H1 (cell line): Measurements from ENCODE around the gene ISG20L2. TPM values are rescaled to one million over a fixed set of nuclear protein-coding genes. Genes with fewer than 3 reads are reported as not detected.

Source experiments
- CTCF ChIA-PET: fragments of 300-600 bp; sonication (Branson Sonifier 250); formaldehyde crosslinking; loops from one replicate; lab custom pipeline; 2021; ENCODE audit not compliant: partially characterized antibody; lab: Charles Lee
- POLR2A ChIA-PET: fragments of 300-600 bp; sonication (Branson Sonifier 250); formaldehyde crosslinking; loops from one replicate; lab custom pipeline; 2021; ENCODE audit warnings: inconsistent platforms; ENCODE audit not compliant: partially characterized antibody; lab: Charles Lee
- DNase-seq, 2 experiments: peaks; one replicate each; pipeline versions ENCODE4 v3.0.0 to v3.0.0-alpha.2; 2010 to 2022; ENCODE audit warnings: low spot score in 2 of 2, low read depth in 1 of 2, mixed read lengths in 1 of 2
- FAIRE-seq: peaks from 2 replicates; lab custom pipeline; 2011; peaks lifted over from hg19 to GRCh38; lab: Jason Lieb, UNC
- H2AFZ ChIP-seq: 2 replicates; pipeline ENCODE4 v1.8.1; 2012; ENCODE audit warnings: low read length, inconsistent platforms
- H2AK5ac ChIP-seq: 2 replicates; pipeline ENCODE4 v1.6.1; 2013; ENCODE audit warnings: low read depth, low read length
- H2BK120ac ChIP-seq: replicated peaks from 2 replicates; pipeline ENCODE3; 2013; ENCODE audit warnings: low read depth, low read length, inconsistent platforms
- H2BK12ac ChIP-seq: 2 replicates; pipeline ENCODE4 v1.6.1; 2013; ENCODE audit warnings: low read depth, low read length
- H2BK15ac ChIP-seq: 2 replicates; pipeline ENCODE4 v1.6.1; 2013; ENCODE audit warnings: low read length
- H2BK20ac ChIP-seq: 2 replicates; pipeline ENCODE4 v1.6.1; 2013; ENCODE audit warnings: low read length
- H2BK5ac ChIP-seq: 2 replicates; pipeline ENCODE4 v1.6.1; 2013; ENCODE audit warnings: low read depth, low read length
- H3K14ac ChIP-seq: 2 replicates; pipeline ENCODE4 v1.6.1; 2013; ENCODE audit warnings: inconsistent platforms; ENCODE audit not compliant: insufficient read length
- H3K18ac ChIP-seq: 2 replicates; pipeline ENCODE4 v1.6.1; 2013; ENCODE audit warnings: low read length; ENCODE audit errors: extremely low read depth
- H3K23ac ChIP-seq: 2 replicates; pipeline ENCODE4 v1.6.1; 2013; ENCODE audit warnings: inconsistent platforms; ENCODE audit not compliant: insufficient read length
- H3K23me2 ChIP-seq: 2 replicates; pipeline ENCODE4 v1.6.1; 2013; ENCODE audit warnings: low read depth, low read length
- H3K27ac ChIP-seq: 2 replicates; pipeline ENCODE4 v1.6.1; 2011; ENCODE audit warnings: low read depth, low read length, inconsistent platforms
- H3K27me3 ChIP-seq, 4 experiments: replicated peaks in 1 of 4; 1 replicate in 1 of 4; 2 replicates in 3 of 4; pipeline versions ENCODE4 v1.6.1 to v1.8.1; 2011 to 2013; ENCODE audit warnings: low read length in 3 of 4, mild to moderate bottlenecking in 3 of 4, inconsistent platforms in 2 of 4, mixed read lengths in 2 of 4, moderate library complexity in 1 of 4; ENCODE audit not compliant: control insufficient read depth in 3 of 4, insufficient read depth in 3 of 4; ENCODE audit errors: extremely low read depth in 1 of 4
- H3K36me3 ChIP-seq, 4 experiments: 2 replicates each; pipeline versions ENCODE4 v1.6.1 to v1.8.1; 2011 to 2013; ENCODE audit warnings: mild to moderate bottlenecking in 4 of 4, low read length in 3 of 4, moderate library complexity in 2 of 4, control low read depth in 1 of 4, inconsistent platforms in 1 of 4; ENCODE audit not compliant: insufficient read depth in 4 of 4, control insufficient read depth in 2 of 4
- H3K4ac ChIP-seq: replicated peaks from 2 replicates; pipeline ENCODE3; 2013; ENCODE audit warnings: low read length, low read depth, mixed read lengths, inconsistent platforms; ENCODE audit not compliant: insufficient read length
- H3K4me1 ChIP-seq, 4 experiments: replicated peaks in 1 of 4; 1 replicate in 1 of 4; 2 replicates in 3 of 4; pipeline versions ENCODE4 v1.6.1 to v1.8.1; 2011 to 2013; ENCODE audit warnings: low read length in 3 of 4, inconsistent platforms in 2 of 4, mixed read lengths in 1 of 4; ENCODE audit not compliant: insufficient read depth in 4 of 4, control insufficient read depth in 3 of 4
- H3K4me2 ChIP-seq, 2 experiments: 2 replicates each; pipeline versions ENCODE4 v1.6.1 to v1.8.1; 2011 to 2013; ENCODE audit warnings: low read depth in 2 of 2, low read length in 2 of 2, control low read depth in 1 of 2, inconsistent platforms in 1 of 2, mild to moderate bottlenecking in 1 of 2; ENCODE audit not compliant: insufficient read depth in 1 of 2
- H3K4me3 ChIP-seq, 4 experiments: fragments of 200-600, 300-600 bp in 1 of 4; sonication (generic), shearing (Covaris generic), sonication (Bioruptor Twin) in 1 of 4; 2 replicates each; pipeline versions ENCODE4 v1.5.1 to v1.8.1; 2011 to 2016; ENCODE audit warnings: low read length in 4 of 4, low read depth in 3 of 4, control low read depth in 2 of 4, inconsistent platforms in 2 of 4, mild to moderate bottlenecking in 2 of 4, mixed read lengths in 1 of 4, moderate library complexity in 1 of 4; ENCODE audit not compliant: insufficient read depth in 2 of 4; ENCODE audit errors: extremely low read depth in 1 of 4
- H3K56ac ChIP-seq: replicated peaks from 2 replicates; pipeline ENCODE3; 2013; ENCODE audit warnings: low read depth, mild to moderate bottlenecking, mixed read lengths, low read length, inconsistent platforms; ENCODE audit not compliant: insufficient read length
- H3K79me1 ChIP-seq: 2 replicates; pipeline ENCODE4 v1.6.1; 2013; ENCODE audit warnings: low read depth, low read length, control low read depth
- H3K79me2 ChIP-seq, 2 experiments: 2 replicates each; pipeline versions ENCODE4 v1.6.1 to v1.8.1; 2012 to 2013; ENCODE audit warnings: low read length in 2 of 2, mild to moderate bottlenecking in 2 of 2, inconsistent platforms in 1 of 2; ENCODE audit not compliant: insufficient read depth in 2 of 2, control insufficient read depth in 1 of 2
- H3K9ac ChIP-seq, 4 experiments: replicated peaks in 1 of 4; 1 replicate in 1 of 4; 2 replicates in 3 of 4; pipeline versions ENCODE4 v1.6.1 to v1.8.1; 2011 to 2013; ENCODE audit warnings: low read depth in 3 of 4, low read length in 3 of 4, control low read depth in 2 of 4, mild to moderate bottlenecking in 2 of 4, moderate library complexity in 2 of 4, inconsistent platforms in 1 of 4; ENCODE audit errors: extremely low read depth in 1 of 4
- H3K9me3 ChIP-seq, 2 experiments: 2 replicates each; pipeline versions ENCODE4 v1.6.1 to v1.8.1; 2012 to 2013; ENCODE audit warnings: mild to moderate bottlenecking in 2 of 2, moderate library complexity in 2 of 2, control low read depth in 1 of 2, inconsistent platforms in 1 of 2, low read depth in 1 of 2, low read length in 1 of 2, mixed read lengths in 1 of 2; ENCODE audit not compliant: insufficient read depth in 2 of 2
- H4K20me1 ChIP-seq, 2 experiments: replicated peaks in 1 of 2; 2 replicates each; pipeline versions ENCODE3 to v1.8.1; 2011 to 2013; ENCODE audit warnings: inconsistent platforms in 2 of 2, low read length in 2 of 2, mild to moderate bottlenecking in 1 of 2; ENCODE audit not compliant: insufficient read depth in 2 of 2, control insufficient read depth in 1 of 2
- H4K5ac ChIP-seq: 2 replicates; pipeline ENCODE4 v1.6.1; 2013; ENCODE audit warnings: low read length, low read depth, mixed read lengths, inconsistent platforms; ENCODE audit not compliant: insufficient read length
- H4K8ac ChIP-seq: 2 replicates; pipeline ENCODE4 v1.8.0; 2013; ENCODE audit warnings: mild to moderate bottlenecking, moderate library complexity, low read length, inconsistent platforms; ENCODE audit not compliant: insufficient read depth; ENCODE audit errors: extremely low read depth
- H4K91ac ChIP-seq: replicated peaks from 2 replicates; pipeline ENCODE3; 2013; ENCODE audit warnings: low read length, mixed read lengths, inconsistent platforms; ENCODE audit not compliant: insufficient read length
- BACH1 ChIP-seq: IDR thresholded peaks from 2 replicates; pipeline ENCODE4 v1.6.1; 2012; ENCODE audit warnings: low read length, improper control_type of control experiment
- BCL11A ChIP-seq, 2 experiments: IDR thresholded peaks; one replicate each; pipeline ENCODE4 v1.6.1; 2011; ENCODE audit warnings: low read depth in 2 of 2, low read length in 2 of 2, mild to moderate bottlenecking in 2 of 2
- CBX5 ChIP-seq: fragments of 300-800, 300-1000 bp; sonication (generic); IDR thresholded peaks from 2 replicates; pipeline ENCODE4 v1.7.1; 2016; ENCODE audit warnings: antibody characterized with exemption, low read length, low read depth
- CREB1 ChIP-seq: IDR thresholded peaks from 2 replicates; pipeline ENCODE4 v1.6.1; 2012; ENCODE audit warnings: inconsistent platforms
- NRF1 ChIP-seq: IDR thresholded peaks from 2 replicates; pipeline ENCODE4 v1.6.1; 2011; ENCODE audit warnings: mild to moderate bottlenecking, low read depth, low read length, improper control_type of control experiment
- POLR2A ChIP-seq, 2 experiments: IDR thresholded peaks; 1 replicate in 1 of 2; 2 replicates in 1 of 2; pipeline ENCODE4 v1.6.1; 2011; ENCODE audit warnings: low read depth in 2 of 2, low read length in 2 of 2, mild to moderate bottlenecking in 2 of 2; ENCODE audit errors: control extremely low read depth in 1 of 2
- RBBP5 ChIP-seq: IDR thresholded peaks from 2 replicates; pipeline ENCODE4 v1.7.1; 2012; ENCODE audit warnings: low read depth, mild to moderate bottlenecking, inconsistent platforms, low read length, moderate library complexity, borderline replicate concordance
- RXRA ChIP-seq: IDR thresholded peaks from 2 replicates; pipeline ENCODE4 v1.6.1; 2011; ENCODE audit warnings: low read depth, mild to moderate bottlenecking, low read length, moderate library complexity; ENCODE audit not compliant: insufficient read depth
- SIRT6 ChIP-seq: IDR thresholded peaks from one replicate; pipeline ENCODE4 v1.7.1; 2012; ENCODE audit warnings: low read length, inconsistent platforms
- SRF ChIP-seq: IDR thresholded peaks from 2 replicates; pipeline ENCODE4 v1.6.1; 2011; ENCODE audit warnings: mild to moderate bottlenecking, low read depth, low read length, moderate library complexity
- WGBS, 2 experiments: shearing (Covaris generic) in 1 of 2; methylation state at CpG; one replicate each; pipeline versions ENCODE4 v1.1.6 to v1.1.7; 2013 to 2015; ENCODE audit warnings: low lambda C conversion rate in 2 of 2, mixed read lengths in 2 of 2, inconsistent platforms in 1 of 2, low coverage in 1 of 2, missing lambda C conversion rate in 1 of 2; ENCODE audit not compliant: insufficient replicate concordance in 2 of 2, insufficient coverage in 1 of 2, insufficient read length in 1 of 2; ENCODE audit errors: extremely low coverage in 1 of 2, missing lambda C conversion rate in 1 of 2; 5-methylcytosine and 5-hydroxymethylcytosine counted together
- polyA plus RNA-seq, 7 experiments: library from polyadenylated mRNA; depleted of rRNA in 3 of 7; stranded (reverse) in 5 of 7; unstranded in 2 of 7; fragments of >200 nt in 5 of 7; fragments of 200-250 nt in 2 of 7; gene quantifications; 1 replicate in 5 of 7; 2 replicates in 1 of 7; 4 replicates in 1 of 7; pipeline versions ENCODE4 v1.2.1 to v1.2.3, GENCODE V29; 2011 to 2013; ENCODE audit warnings: missing spikeins in 2 of 7, mixed read lengths in 2 of 7
- total RNA-seq: library from RNA; stranded (reverse); fragmentation: NEBNext Ultra II Directional; extraction: Animal tissue kit (Norgen Biotek cat#: 25700); gene quantifications from 2 replicates; pipeline ENCODE4 v1.2.1, GENCODE V29; 2021
- TF ChIP-seq, protein P1 (sequence below): IDR thresholded peaks from 2 replicates; pipeline ENCODE4 v1.6.1; 2012; ENCODE audit warnings: inconsistent platforms

ISG20L2 gene
- total and polyA plus RNA-seq, 2 of the 8 experiments (the other 6 are each of a cell fraction or from before 2014, with no cell fraction given): 47.5 to 53.0 TPM

DNA sequence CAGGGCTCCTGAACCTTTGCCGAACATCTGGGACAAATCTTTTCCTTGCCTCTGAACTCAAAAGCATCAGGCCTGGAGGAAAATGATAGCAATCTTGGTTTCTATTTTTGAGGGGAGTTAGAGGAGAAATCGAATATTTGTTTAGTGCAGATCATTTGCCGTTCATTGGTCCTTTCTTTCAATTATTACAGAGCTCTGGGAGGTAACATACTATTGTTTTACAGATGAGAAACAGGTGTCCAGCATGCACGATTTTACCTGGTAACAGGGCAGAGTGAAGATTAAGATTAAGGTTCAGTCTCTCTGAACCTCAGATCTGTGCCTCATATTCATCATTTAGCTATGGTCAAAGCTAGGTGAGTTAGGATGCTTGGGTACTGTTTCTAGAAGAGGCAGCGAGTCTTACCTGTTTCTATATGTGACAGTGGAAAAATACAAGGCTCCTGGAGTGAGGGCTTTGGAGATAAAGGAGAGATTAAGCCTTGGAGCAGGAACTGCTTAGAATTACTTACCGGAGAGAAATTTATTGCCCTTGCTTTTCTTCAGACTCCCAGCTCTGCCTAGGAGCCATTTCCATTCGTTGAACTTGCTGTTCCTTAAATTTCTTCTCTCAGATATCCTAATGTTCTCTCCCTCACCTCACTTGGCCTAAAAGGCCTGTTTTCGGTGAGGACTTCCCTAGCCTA is 40.2 kb upstream of the ISG20L2 start:
- H4K20me1 ChIP-seq: peaks cover 16 to 18% of the 10 kb centered on the region in 2 experiments
- no peak overlapping the region for H3K27ac ChIP-seq
- no peaks in the 10 kb centered on the region for H3K27me3 ChIP-seq
- H3K4me2 ChIP-seq: peak overlapping the region; percentile 87 to 92
- H2BK12ac ChIP-seq: no peak overlapping the region
- no peak overlapping the region for H2BK5ac ChIP-seq
- H4K8ac ChIP-seq: no peak overlapping the region
- POLR2A ChIA-PET: interaction anchor here (1.2 to 8.2 kb wide), 7 partner anchors 8 to 103 kb away, joined by 3 to 121 read pairs (median 12); partner anchors contain the start of genes HDGF, ISG20L2, METTL25B and MRPL24
- peaks cover 0 to 16% (median 6%) of the 10 kb centered on the region in 4 experiments; a peak in 5 of 7 replicates for H3K4me1 ChIP-seq
- no peak overlapping the region for H2AK5ac ChIP-seq
- H3K18ac ChIP-seq: no peak overlapping the region
- FAIRE-seq (no peak), DNase-seq (no peak)
- no peak overlapping the region for H3K56ac ChIP-seq
- no peak overlapping the region for H3K4ac ChIP-seq
- no peak overlapping the region for H4K91ac ChIP-seq
- no peak overlapping the region for H2BK15ac ChIP-seq
- H3K23ac ChIP-seq: no peak overlapping the region
- CTCF ChIA-PET: interaction anchor here (0.6 to 11.7 kb wide), 10 partner anchors 17 to 121 kb away, joined by 3 to 100 read pairs (median 4); partner anchors contain the start of genes ISG20L2 and METTL25B
- peak overlapping the region; percentile 67 to 97 (median 86) for H3K4me3 ChIP-seq
- H4K5ac ChIP-seq: no peak overlapping the region
- TF ChIP-seq BCL11A (IDR thresholded peaks at IDR 0.05; ENCODE audit: low read depth in 2 of 2, low read length in 2 of 2) (no peak), BACH1 (no peak), RXRA (no peak), CREB1 (no peak), RBBP5 (no peak), SRF (no peak), SIRT6 (no peak), POLR2A (IDR thresholded peaks at IDR 0.05; ENCODE audit: control extremely low read depth in 1 of 2, low read depth in 2 of 2, low read length in 2 of 2) (no peak), NRF1 (no peak), CBX5 (no peak)
- TF ChIP-seq, protein P1, sequence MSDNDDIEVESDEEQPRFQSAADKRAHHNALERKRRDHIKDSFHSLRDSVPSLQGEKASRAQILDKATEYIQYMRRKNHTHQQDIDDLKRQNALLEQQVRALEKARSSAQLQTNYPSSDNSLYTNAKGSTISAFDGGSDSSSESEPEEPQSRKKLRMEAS: no peak
- no peak overlapping the region for H2BK20ac ChIP-seq
- H3K9me3 ChIP-seq: no peaks in the 10 kb centered on the region
- H3K9ac ChIP-seq: peak overlapping the region in 2 of 4 experiments; percentile 91 to 95; a peak in 1 of 7 replicates
- peaks cover 11% of the 10 kb centered on the region for H3K23me2 ChIP-seq
- no peak overlapping the region for H3K14ac ChIP-seq
- H3K79me2 ChIP-seq: peaks cover 35 to 58% of the 10 kb centered on the region in 2 experiments
- H3K36me3 ChIP-seq: peaks cover 0 to 17% (median 2%) of the 10 kb centered on the region in 4 experiments; a peak in 3 of 8 replicates
- H2AFZ ChIP-seq: no peak overlapping the region
- WGBS, 2 experiments: 68% methylated on average over 8 of the region's 8 CpGs; no CpG with 5 or more reads in 1 of the 2 experiments
- H3K79me1 ChIP-seq: peaks cover 13% of the 10 kb centered on the region
- no peak overlapping the region for H2BK120ac ChIP-seq
